ENCODE data around the gene NLGN4X. TPM values are rescaled to one million over a fixed set of nuclear protein-coding genes. Genes with fewer than 3 reads are reported as not detected.

The NLGN4X gene
- total RNA-seq (2013) = 0.06 TPM
- polyA plus RNA-seq = not detected
- not detected in 2 replicates for polyA minus RNA-seq
- total RNA-seq = 0 to 10.3 (median 0) reads per million in 11 experiments

DNA sequence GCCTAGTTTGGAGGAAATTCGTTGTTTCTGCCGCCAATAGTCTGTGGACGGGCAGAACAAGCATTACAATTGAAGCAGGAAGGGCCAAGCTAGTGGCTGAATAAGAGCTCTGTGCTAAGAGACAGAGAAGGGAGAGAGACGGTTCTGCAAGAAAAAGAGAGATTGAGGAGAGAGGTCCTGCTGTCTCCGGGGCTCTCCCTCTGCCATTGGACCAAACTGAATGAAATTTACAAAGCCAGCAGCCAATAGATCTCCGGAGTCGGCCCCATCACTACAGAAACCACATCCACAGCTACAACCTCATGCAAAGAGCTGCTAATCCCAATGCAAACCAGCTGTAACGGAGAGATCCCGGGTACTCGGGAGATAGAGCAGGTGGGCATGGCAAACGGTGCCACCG is at the start of gene NLGN4X:
NLGN4X (minus strand) TSS at position 148 of the 400 bp plus-strand sequence. CDS start 77,401 bp downstream, outside the sequence.
- no peaks in the 10 kb centered on the region for H4K20me1 ChIP-seq (ENCODE audit: insufficient read depth, low read length)
- Mint-ChIP-seq H3K27me3 (ENCODE audit: low read depth in 3 of 3) (peaks cover 28 to 48% (median 45%) of the 10 kb centered on the region in 3 donors), H3K27ac (peak within 1 kb of the TSS in 1 of 7 donors; percentile 5), H3K36me3 (no peaks in the 10 kb centered on the region), H3K9me3 (peaks cover 0 to 9% (median 5%) of the 10 kb centered on the region in 7 donors), H3K4me1 (no peaks in the 10 kb centered on the region), H3K4me3 (peak within 1 kb of the TSS in 1 of 2 donors; percentile 60)
- H3K4me1 ChIP-seq (ENCODE audit: control insufficient read depth in 1 of 2, insufficient read depth in 2 of 2, low read length in 2 of 2) = no peaks in the 10 kb centered on the region
- no peak for DNase-seq
- H3K27me3 ChIP-seq (ENCODE audit: control insufficient read depth in 2 of 2, insufficient read depth in 2 of 2, low read length in 2 of 2) = peaks cover 29 to 42% of the 10 kb centered on the region in 2 donors
- TF ChIP-seq, protein P1, sequence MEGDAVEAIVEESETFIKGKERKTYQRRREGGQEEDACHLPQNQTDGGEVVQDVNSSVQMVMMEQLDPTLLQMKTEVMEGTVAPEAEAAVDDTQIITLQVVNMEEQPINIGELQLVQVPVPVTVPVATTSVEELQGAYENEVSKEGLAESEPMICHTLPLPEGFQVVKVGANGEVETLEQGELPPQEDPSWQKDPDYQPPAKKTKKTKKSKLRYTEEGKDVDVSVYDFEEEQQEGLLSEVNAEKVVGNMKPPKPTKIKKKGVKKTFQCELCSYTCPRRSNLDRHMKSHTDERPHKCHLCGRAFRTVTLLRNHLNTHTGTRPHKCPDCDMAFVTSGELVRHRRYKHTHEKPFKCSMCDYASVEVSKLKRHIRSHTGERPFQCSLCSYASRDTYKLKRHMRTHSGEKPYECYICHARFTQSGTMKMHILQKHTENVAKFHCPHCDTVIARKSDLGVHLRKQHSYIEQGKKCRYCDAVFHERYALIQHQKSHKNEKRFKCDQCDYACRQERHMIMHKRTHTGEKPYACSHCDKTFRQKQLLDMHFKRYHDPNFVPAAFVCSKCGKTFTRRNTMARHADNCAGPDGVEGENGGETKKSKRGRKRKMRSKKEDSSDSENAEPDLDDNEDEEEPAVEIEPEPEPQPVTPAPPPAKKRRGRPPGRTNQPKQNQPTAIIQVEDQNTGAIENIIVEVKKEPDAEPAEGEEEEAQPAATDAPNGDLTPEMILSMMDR (IDR thresholded peaks at IDR 0.05) = no peak
- no peak within 1 kb of the TSS for H3K4me3 ChIP-seq (replicated peaks in 1 of 3; ENCODE audit: low read depth in 2 of 3, low read length in 3 of 3)
- no peak within 1 kb of the TSS for H3K9ac ChIP-seq (ENCODE audit: insufficient read depth, low read length, poor library complexity, severe bottlenecking)
- intact Hi-C loops (cut with micrococcal nuclease) = no loop called here
- no peak within 1 kb of the TSS for H2AFZ ChIP-seq (ENCODE audit: insufficient read depth, low read depth, low read length, poor library complexity, severe bottlenecking)
- no peak within 1 kb of the TSS for H3K4me2 ChIP-seq (replicated peaks; ENCODE audit: extremely low read depth, low read length, poor library complexity, severe bottlenecking)
- no peaks in the 10 kb centered on the region for H3K79me2 ChIP-seq (ENCODE audit: insufficient read depth, low read length)
- no peak within 1 kb of the TSS for H3K27ac ChIP-seq (ENCODE audit: low read depth in 1 of 2, low read length in 2 of 2)
- WGBS (ENCODE audit: insufficient coverage) = 0% methylated on average over 2 of the region's 12 CpGs
- no peaks in the 10 kb centered on the region for H3K36me3 ChIP-seq (replicated peaks in 1 of 2; ENCODE audit: control insufficient read depth in 1 of 2, insufficient read depth in 2 of 2, low read length in 2 of 2)
- peaks cover 0 to 9% of the 10 kb centered on the region in 2 donors for H3K9me3 ChIP-seq (replicated peaks in 1 of 2; ENCODE audit: control insufficient read depth in 1 of 2, insufficient read depth in 1 of 2, low read length in 2 of 2)

DNA sequence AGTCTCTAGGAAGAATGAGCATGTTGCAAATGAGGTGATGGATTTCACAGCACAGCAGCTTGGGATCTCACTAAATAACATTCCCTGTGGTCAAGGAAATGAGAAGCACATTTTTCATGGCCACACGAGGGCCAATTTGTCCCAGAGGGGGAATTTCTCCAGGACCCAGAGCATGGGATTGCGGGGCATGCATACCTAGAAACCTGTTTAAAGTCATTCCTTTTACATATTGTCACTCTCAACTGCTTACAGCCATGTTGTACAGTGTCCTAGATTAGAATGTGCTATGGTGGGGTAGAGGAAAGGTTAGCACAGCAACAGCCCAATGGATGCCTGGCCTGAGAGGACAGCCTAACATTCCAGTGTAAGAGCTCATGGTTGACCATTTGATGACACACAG is 37.4 kb upstream of the NLGN4X start:
- Mint-ChIP-seq H3K4me1 (no peaks in the 10 kb centered on the region), H3K27me3 (ENCODE audit: low read depth in 3 of 3) (no peaks in the 10 kb centered on the region), H3K4me3 (no peak overlapping the region), H3K36me3 (no peaks in the 10 kb centered on the region), H3K27ac (no peak overlapping the region), H3K9me3 (peaks cover 0 to 6% (median 0%) of the 10 kb centered on the region in 7 donors)
- intact Hi-C loops (cut with micrococcal nuclease) = no loop called here
- no peak overlapping the region for H2AFZ ChIP-seq (ENCODE audit: insufficient read depth, low read depth, low read length, poor library complexity, severe bottlenecking)
- H3K27ac ChIP-seq (ENCODE audit: low read depth in 1 of 2, low read length in 2 of 2) = no peak overlapping the region
- H3K79me2 ChIP-seq (ENCODE audit: insufficient read depth, low read length) = no peaks in the 10 kb centered on the region
- H3K36me3 ChIP-seq (replicated peaks in 1 of 2; ENCODE audit: control insufficient read depth in 1 of 2, insufficient read depth in 2 of 2, low read length in 2 of 2) = no peaks in the 10 kb centered on the region
- TF ChIP-seq, protein P1 (IDR thresholded peaks at IDR 0.05) = no peak
- DNase-seq = no peak
- no CpG with 5 or more reads among the region's 2 CpGs for WGBS (ENCODE audit: insufficient coverage)
- no peak overlapping the region for H3K9ac ChIP-seq (ENCODE audit: insufficient read depth, low read length, poor library complexity, severe bottlenecking)
- H4K20me1 ChIP-seq (ENCODE audit: insufficient read depth, low read length) = no peaks in the 10 kb centered on the region
- no peaks in the 10 kb centered on the region for H3K4me1 ChIP-seq (ENCODE audit: control insufficient read depth in 1 of 2, insufficient read depth in 2 of 2, low read length in 2 of 2)
- peaks cover 3 to 4% of the 10 kb centered on the region in 2 donors for H3K9me3 ChIP-seq (replicated peaks in 1 of 2; ENCODE audit: control insufficient read depth in 1 of 2, insufficient read depth in 1 of 2, low read length in 2 of 2)
- H3K4me2 ChIP-seq (replicated peaks; ENCODE audit: extremely low read depth, low read length, poor library complexity, severe bottlenecking) = no peak overlapping the region
- H3K27me3 ChIP-seq (ENCODE audit: control insufficient read depth in 2 of 2, insufficient read depth in 2 of 2, low read length in 2 of 2) = no peaks in the 10 kb centered on the region
- no peak overlapping the region for H3K4me3 ChIP-seq (replicated peaks in 1 of 3; ENCODE audit: low read depth in 2 of 3, low read length in 3 of 3)

Measured in CD14-positive monocyte (primary cell).